RPMI8226 (cell line): ENCODE results near the gene CREG1.
"Not testable (repeated sequence)": the region's sequence is repeated elsewhere in the genome, so short reads cannot be mapped to it uniquely, and the experiment has no call there.

Source experiments
- DNase-seq: peaks from one replicate; pipeline ENCODE4 v3.0.0-alpha.2; 2015

CREG1 gene

DNA sequence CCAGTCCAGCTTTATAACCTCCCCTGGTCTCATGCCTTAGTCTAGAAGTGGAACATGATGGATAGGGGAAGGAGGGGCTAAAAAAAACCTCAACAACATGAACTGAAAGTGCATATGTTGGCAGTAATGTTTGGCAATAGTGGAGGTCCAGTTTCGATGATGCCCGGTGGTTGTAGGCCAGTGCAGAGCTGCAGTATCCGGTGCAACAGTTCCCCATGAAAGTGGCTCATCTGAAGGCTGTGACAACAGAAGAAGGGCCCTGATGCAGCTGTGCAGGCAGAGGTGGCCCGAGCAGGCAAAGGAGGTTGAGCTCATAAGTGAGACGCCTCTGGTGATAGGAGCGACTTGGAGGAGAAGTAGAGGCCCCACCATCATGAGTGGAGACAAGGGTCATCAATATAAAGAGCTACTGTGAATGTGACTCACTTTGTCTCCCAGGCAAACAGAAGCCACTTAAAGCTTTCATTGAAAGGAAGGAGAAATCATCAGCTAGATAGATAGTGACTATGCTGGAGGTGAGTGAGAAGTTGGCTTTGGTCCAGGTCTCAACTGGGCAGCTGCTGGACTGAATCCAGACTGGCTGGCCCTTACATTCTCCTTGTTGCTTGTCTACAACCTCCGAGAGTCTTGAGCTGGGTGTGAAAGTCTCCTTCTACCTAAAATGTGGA, 10.2 kb upstream of the CREG1 start:
- DNase-seq, result peak; percentile 96

GRCh38 chr1:167562702-167563101, 9.1 kb upstream of the CREG1 start:
- no peak for DNase-seq

- no peak for DNase-seq
These were observed 8.2 kb upstream of the CREG1 start for GRCh38 chr1:167561753-167562152.

- DNase-seq, result peak; percentile 95
These were observed 2.6 kb upstream of the CREG1 start for GRCh38 chr1:167555971-167556714.

GRCh38 chr1:167555072-167555471, 1.5 kb upstream of the CREG1 start:
- DNase-seq, result not testable (repeated sequence)

DNA sequence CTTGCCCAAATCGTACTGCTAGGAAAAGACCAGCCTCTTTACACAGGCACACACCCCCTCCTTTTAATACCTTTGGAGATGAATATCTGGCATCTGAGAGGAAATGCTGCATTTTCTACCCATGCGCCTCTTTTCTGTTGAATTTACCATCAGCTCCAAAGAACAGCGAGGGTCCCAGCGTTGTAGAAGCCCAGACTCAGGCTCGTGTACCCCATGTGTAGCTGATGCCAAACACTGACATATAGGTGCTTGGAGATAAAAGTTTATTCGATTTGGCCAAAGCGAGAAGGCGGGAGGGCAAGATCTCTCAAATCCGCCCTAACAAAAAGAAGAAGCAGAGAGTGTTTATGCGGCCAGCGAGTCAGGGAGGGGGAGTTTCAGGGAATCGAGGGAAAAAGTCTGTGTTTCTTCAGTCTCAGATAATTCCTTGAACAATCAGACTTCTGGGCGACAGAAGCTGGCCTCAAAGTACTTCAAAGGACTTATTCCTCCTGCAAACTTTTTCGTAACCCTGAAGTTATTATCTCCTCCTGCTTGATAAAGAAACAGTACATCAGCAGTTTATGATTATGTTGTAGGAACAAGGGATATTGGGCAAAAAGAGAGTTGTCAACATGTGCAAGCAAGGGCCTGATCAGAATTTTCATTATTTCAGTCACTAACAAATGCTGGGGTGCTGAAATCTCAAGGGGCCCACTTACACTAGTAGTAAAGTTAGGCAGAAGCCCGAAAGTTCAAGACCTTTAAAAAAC, 642 bp upstream of the CREG1 start:
- DNase-seq, result no peak

GRCh38 chr1:167551362-167551761, 2.2 kb downstream of the CREG1 start:
- peak; percentile 51 for DNase-seq

DNA sequence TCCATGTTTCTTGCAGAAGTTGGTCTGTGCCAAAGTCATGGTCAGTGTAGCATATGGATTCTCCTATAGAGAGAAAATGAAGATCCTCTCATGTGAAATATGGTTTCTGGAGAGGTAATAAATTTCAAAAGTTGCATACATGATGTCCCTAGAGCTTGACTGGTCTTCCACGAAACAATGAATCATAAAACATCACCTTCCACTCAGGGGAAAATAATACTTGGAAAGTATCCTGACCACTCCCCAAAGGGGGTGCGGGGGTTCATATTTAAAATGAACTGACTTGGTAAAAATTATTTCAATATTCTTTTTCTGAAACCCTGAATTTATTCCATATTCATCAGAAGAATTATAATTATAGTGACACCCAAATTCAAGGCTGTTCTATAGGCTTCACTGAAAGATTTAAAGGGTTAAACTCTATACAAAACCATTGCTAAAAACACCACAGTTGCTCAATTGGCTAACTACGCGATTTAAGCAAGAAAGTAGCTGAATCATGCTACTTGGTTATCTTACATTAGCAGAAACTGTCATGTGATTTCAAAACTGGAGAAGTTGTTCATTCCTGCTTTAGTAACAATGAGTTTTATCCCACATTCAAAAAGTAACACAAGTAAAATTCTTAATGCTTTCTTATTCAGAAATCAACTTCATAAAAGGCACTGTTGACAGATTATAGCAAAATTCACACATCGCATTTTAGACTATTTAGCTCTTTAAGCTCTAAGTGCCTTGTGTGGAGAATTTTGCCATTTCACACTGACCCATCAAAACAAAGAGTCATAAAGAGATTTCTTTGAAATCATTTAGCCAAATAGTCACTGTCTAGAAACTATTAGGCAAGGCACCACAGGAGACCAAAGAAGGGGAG, 5.3 kb downstream of the CREG1 start:
- peak; percentile 49 for DNase-seq

- no peak for DNase-seq
These were observed 6.6 kb downstream of the CREG1 start for GRCh38 chr1:167546935-167547334.

- no peak for DNase-seq
These were observed 8.2 kb downstream of the CREG1 start for GRCh38 chr1:167545349-167545748.

DNA sequence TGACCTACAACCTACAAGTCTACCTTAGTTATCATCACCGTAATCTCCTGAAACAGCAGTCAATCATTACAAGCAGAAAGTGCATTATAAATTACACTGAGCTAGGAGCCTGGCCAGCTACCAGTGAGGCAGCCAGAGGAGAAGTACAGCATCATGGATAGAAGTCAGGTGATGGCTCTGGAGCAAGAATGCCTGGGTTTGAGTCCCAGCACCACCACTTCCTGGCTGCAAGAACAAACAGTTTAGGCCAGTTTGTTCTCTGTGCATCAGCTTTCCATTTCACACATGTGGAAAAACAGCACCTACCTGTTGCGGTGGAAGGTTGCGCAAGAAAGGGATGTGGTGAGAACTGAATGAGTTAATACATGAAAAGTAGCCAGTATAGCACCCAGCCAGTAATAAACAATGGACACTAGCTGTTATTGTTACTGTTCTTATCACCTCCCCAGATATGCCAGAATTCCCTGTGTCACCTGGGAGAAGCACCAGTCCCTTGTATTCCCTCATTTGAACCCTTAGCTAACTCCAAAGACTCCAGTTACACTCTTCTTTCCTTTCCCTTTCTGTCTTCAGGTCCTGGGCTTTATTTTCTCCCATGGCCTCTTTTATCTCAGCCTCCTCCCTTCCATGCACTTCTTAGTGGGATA, 9.0 kb downstream of the CREG1 start:
- no peak for DNase-seq

DNA sequence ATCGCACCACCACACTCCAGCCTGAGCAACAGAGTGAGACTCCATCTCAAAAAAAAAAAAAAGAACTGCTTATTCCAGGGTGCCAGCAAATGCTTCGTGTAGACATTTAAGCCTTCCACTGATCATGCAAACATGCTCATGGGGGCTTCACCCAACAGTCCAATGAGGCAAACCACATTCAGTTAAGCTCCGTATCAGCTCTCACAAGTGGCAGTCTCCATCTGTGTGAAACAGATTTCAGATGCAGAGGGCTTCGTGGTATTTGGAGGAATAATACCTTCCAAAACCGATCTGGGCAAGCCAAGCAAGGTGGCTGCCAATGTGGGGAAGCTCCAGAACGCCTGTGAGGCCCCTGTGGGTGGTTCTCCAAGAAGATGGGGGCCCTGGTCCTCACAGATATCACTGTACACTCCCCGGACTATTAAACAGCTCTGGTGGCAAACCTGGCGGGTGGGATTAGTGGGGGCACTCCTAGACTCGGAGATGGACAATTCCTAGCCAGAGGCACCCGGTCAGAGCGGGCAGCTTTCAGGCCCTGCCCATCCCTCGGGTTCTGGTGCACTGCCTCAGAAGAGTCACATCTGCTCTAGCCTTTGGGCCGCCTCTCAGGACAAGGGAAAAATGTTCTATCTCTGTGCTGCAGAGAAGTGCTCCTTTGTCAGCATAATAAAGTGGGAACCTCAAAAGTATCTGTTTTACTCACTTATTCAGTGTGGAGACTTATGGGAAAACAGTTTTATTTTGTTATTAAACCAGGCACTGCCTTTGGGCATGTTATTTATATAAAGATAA, 10.2 kb downstream of the CREG1 start:
- DNase-seq, result no peak

DNA sequence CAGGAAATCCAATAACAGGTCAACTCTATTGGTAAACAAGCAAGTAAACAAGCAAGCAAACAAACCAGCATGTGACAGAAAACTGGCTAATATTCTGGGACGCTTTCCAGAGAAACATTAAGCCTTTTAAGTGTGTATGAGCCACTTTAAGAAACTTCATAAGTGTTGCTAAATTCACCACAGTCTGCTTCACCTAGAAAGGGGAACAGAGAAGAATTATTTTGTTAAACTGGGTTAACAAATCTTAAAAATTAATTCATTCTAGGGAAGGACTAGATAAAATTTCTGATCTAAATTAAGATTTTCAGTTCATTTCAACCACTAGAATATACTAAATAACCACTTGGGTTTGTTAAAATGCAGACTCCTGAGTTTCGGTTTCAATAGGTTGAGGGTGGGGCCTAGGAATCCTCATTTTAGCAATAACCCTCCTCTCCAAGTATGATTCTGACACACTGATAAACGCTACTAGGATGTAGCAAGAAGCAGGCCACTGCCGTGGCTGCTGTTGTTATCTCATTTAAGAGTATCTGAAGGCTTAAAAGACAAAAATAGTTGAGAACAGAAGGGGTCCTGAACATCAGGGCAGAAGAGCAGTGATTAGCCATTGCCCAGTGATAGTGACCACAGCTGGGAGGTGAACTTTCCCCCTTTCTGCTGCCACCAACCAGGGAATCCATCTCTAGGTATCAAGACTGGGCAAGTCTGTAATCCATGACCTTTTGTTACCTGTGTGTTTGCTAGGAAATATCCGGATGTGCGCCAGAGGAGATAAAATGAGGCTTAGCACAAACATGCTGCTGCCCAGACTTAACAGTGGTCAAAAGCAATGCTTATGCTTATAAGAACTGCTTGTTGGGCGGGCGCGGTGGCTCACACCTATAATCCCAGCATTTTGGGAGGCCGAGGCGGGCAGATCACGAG, 11.2 kb downstream of the CREG1 start:
- peak; percentile 88 for DNase-seq

DNA sequence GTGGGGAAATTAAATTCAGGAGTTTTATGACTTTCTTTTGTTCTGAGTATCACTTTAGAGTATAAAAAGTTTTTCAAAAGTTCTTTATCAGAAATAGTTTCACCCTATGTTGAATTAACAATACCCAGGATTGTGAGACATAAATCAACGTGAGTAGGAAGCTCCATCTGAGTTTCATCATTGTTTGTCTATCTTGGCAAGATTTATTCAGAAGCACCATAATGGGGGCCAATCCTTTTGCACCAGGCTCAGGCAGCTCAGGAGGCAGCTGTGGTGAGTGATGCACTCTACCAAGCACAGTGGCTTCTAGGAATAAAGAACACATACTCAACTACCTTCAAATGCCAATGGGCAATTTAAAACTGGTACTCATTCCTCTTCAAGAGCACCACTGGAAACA, 12.0 kb downstream of the CREG1 start:
- DNase-seq, result no peak

- DNase-seq, result no peak
These were observed 12.6 kb downstream of the CREG1 start for GRCh38 chr1:167541003-167541402.

DNA sequence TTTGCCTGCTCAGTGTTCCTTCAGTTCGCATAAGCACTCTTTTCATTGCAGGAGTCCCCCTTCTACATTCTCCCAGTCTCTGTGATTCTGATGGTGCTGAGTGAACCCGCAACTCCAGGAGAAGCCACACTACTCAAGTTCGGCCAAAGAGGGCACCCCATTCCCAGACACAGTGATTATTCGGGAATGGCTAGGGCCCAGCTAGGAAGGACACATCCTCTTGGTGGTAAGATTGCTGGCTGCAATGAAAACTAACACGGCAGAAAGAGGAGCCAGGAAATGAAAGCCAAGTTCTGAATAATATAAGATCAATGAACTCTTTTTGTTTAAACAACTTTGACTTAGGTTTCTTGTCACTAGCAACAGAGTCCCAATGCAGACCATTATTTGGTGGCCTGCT, 14.9 kb downstream of the CREG1 start:
- DNase-seq, result no peak

DNA sequence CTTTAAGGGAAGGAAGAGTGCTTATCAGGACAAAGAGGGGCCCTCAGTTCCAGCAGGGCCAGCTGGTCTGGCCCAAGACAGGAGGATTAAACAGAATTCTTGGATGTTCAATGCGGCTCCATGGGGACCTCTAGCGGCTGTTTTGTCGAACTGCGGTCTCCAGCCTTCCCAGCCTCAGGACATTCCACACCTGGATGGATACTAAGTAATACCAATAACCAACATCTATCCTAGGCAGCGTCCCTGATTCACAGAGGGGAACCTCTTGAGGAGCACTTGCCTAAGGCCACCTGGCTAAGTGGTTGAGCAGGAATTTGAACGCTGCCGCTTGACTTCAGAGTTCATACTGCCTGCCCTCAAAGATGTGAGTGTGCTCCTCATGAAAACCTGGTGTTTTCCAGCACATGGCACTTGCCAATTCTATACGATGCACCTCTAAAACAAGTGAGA, 19.7 kb downstream of the CREG1 start:
- DNase-seq, result peak; percentile 72

GRCh38 chr1:167532964-167533824, 20.4 kb downstream of the CREG1 start:
- DNase-seq, result no peak

DNA sequence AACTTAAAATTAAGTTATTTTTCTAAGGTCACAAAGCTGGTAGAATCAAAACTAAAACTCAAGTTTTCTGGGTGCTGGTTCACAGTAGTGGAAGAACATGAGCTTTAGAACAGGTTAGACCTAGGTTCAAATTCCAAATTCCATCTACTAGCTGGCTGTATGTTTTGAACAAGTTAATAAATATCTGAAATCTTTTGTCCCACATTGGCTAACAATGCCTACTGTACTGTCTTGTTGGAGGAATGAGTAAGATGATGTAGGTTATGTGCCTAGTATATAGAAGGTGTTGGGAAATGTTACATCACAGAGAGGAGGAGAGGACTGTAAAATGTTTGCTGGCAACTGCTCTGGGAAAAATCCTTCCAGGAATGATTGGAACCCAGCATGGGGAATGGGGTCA, 21.2 kb downstream of the CREG1 start:
- no peak for DNase-seq
